Astrocyte (in vitro differentiated cells and primary cell): ENCODE results near the gene NNAT. TPM values are rescaled to one million over a fixed set of nuclear protein-coding genes. Genes with fewer than 3 reads are reported as not detected.
A peak's percentile ranks its signal among the peaks of the same experiment; 100 is the strongest.
"Not testable (repeated sequence)": the region's sequence is repeated elsewhere in the genome, so short reads cannot be mapped to it uniquely, and the experiment has no call there.

Experiments
- DNase-seq: peaks from one replicate; pipeline ENCODE4 v3.0.0-alpha.2; 2010; ENCODE audit warnings: low read depth
- FAIRE-seq: peaks from 2 replicates; lab custom pipeline; 2011; peaks lifted over from hg19 to GRCh38; lab: Jason Lieb, UNC
- H2AFZ ChIP-seq: 2 replicates; pipeline ENCODE4 v1.6.0; 2012; ENCODE audit warnings: low read depth, low read length, inconsistent platforms
- H3K27ac ChIP-seq: 2 replicates; pipeline ENCODE4 v1.5.1; 2011; ENCODE audit warnings: low read depth, low read length, inconsistent platforms
- H3K27me3 ChIP-seq: 2 replicates; pipeline ENCODE4 v1.6.0; 2011; ENCODE audit warnings: low read length, inconsistent platforms; ENCODE audit not compliant: insufficient read depth
- H3K36me3 ChIP-seq: 2 replicates; pipeline ENCODE4 v1.5.1; 2011; ENCODE audit warnings: low read length, inconsistent platforms; ENCODE audit not compliant: insufficient read depth
- H3K4me1 ChIP-seq: 2 replicates; pipeline ENCODE4 v1.5.1; 2011; ENCODE audit warnings: low read length, inconsistent platforms; ENCODE audit not compliant: insufficient read depth
- H3K4me2 ChIP-seq: 2 replicates; pipeline ENCODE4 v1.6.0; 2012; ENCODE audit warnings: low read length, inconsistent platforms
- H3K4me3 ChIP-seq: 2 replicates; pipeline ENCODE4 v1.5.1; 2011; ENCODE audit warnings: low read depth, mild to moderate bottlenecking, low read length, inconsistent platforms; ENCODE audit not compliant: insufficient read depth
- H3K79me2 ChIP-seq: 2 replicates; pipeline ENCODE4 v1.6.0; 2012; ENCODE audit warnings: mild to moderate bottlenecking, low read length, inconsistent platforms; ENCODE audit not compliant: insufficient read depth
- H3K9ac ChIP-seq: 2 replicates; pipeline ENCODE4 v1.6.0; 2012; ENCODE audit warnings: mild to moderate bottlenecking, low read length, inconsistent platforms
- H3K9me3 ChIP-seq: 2 replicates; pipeline ENCODE4 v1.5.1; 2012; ENCODE audit warnings: low read depth, mild to moderate bottlenecking, low read length, inconsistent platforms; ENCODE audit not compliant: insufficient read depth
- H4K20me1 ChIP-seq: 2 replicates; pipeline ENCODE4 v1.6.0; 2012; ENCODE audit warnings: low read length, inconsistent platforms; ENCODE audit not compliant: insufficient read depth
- H3K27ac Mint-ChIP-seq: one replicate; pipeline ENCODE4 v1.8.0; 2021; ENCODE audit warnings: mild to moderate bottlenecking, mixed read lengths; ENCODE audit not compliant: unreplicated experiment
- H3K27me3 Mint-ChIP-seq: one replicate; pipeline ENCODE4 v1.8.0; 2021; ENCODE audit warnings: low read depth, mixed read lengths; ENCODE audit not compliant: unreplicated experiment
- H3K36me3 Mint-ChIP-seq: one replicate; pipeline ENCODE4 v1.8.0; 2021; ENCODE audit warnings: low read depth, mixed read lengths; ENCODE audit not compliant: unreplicated experiment
- H3K4me1 Mint-ChIP-seq: one replicate; pipeline ENCODE4 v1.8.0; 2021; ENCODE audit warnings: low read depth, mixed read lengths; ENCODE audit not compliant: unreplicated experiment
- H3K4me3 Mint-ChIP-seq: one replicate; pipeline ENCODE4 v1.8.0; 2021; ENCODE audit warnings: mild to moderate bottlenecking, moderate library complexity, mixed read lengths; ENCODE audit not compliant: unreplicated experiment
- H3K9me3 Mint-ChIP-seq: one replicate; pipeline ENCODE4 v1.8.0; 2021; ENCODE audit warnings: mild to moderate bottlenecking, mixed read lengths; ENCODE audit not compliant: unreplicated experiment
- EZH2 ChIP-seq: IDR thresholded peaks from 2 replicates; pipeline ENCODE4 v1.6.1; 2012; ENCODE audit warnings: mild to moderate bottlenecking, low read length, inconsistent platforms; ENCODE audit not compliant: insufficient read depth
- total RNA-seq: library from RNA; stranded (reverse); gene quantifications from 2 replicates; pipeline ENCODE4 v1.2.1, GENCODE V29; 2021
- TF ChIP-seq, protein P1 (sequence below): IDR thresholded peaks from 2 replicates; pipeline ENCODE4 v1.5.1; 2011; ENCODE audit warnings: low read depth, mild to moderate bottlenecking, inconsistent platforms, low read length, moderate library complexity; ENCODE audit not compliant: insufficient read depth

NNAT gene
- total RNA-seq, 1 donor from 2014 or later = 3.6 TPM

DNA sequence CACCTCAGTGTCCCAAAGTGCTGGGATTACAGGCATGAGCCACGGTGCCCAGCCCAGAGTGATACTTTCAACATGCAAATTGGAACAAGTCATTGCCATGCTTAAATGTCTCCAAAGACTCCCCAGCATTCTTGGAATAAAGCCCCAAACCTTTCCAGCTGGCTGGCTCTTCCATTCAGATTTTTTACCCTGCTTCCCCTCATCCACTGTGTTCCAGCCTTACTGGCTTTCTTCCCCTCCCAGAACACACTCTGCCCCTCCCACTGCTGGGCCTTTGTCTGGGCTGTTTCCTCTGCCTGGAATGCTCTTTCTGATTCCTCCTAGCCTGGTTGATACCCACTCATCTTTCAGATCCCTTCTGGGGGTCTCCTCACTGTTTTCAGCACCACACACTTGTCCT lies 40.1 kb upstream of the NNAT start:
- H3K36me3 Mint-ChIP-seq = peaks cover 6% of the 10 kb centered on the region
- H3K27ac Mint-ChIP-seq = peak overlapping the region; percentile 10
- Histone ChIP-seq H3K4me1 (no peaks in the 10 kb centered on the region), H4K20me1 (no peaks in the 10 kb centered on the region), H3K27ac (no peak overlapping the region), H3K36me3 (no peaks in the 10 kb centered on the region), H3K9ac (no peak overlapping the region), H3K27me3 (peaks cover 23% of the 10 kb centered on the region), H3K9me3 (no peaks in the 10 kb centered on the region), H2AFZ (no peak overlapping the region), H3K4me3 (no peak overlapping the region), H3K79me2 (no peaks in the 10 kb centered on the region), H3K4me2 (no peak overlapping the region)
- peaks cover 4% of the 10 kb centered on the region for H3K4me1 Mint-ChIP-seq
- TF ChIP-seq EZH2 = no peak
- TF ChIP-seq, protein P1, sequence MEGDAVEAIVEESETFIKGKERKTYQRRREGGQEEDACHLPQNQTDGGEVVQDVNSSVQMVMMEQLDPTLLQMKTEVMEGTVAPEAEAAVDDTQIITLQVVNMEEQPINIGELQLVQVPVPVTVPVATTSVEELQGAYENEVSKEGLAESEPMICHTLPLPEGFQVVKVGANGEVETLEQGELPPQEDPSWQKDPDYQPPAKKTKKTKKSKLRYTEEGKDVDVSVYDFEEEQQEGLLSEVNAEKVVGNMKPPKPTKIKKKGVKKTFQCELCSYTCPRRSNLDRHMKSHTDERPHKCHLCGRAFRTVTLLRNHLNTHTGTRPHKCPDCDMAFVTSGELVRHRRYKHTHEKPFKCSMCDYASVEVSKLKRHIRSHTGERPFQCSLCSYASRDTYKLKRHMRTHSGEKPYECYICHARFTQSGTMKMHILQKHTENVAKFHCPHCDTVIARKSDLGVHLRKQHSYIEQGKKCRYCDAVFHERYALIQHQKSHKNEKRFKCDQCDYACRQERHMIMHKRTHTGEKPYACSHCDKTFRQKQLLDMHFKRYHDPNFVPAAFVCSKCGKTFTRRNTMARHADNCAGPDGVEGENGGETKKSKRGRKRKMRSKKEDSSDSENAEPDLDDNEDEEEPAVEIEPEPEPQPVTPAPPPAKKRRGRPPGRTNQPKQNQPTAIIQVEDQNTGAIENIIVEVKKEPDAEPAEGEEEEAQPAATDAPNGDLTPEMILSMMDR = no peak
- no peak for DNase-seq
- H3K27me3 Mint-ChIP-seq = peaks cover 34% of the 10 kb centered on the region
- no peak for FAIRE-seq
- peaks cover 17% of the 10 kb centered on the region for H3K9me3 Mint-ChIP-seq
- no peak overlapping the region for H3K4me3 Mint-ChIP-seq

DNA sequence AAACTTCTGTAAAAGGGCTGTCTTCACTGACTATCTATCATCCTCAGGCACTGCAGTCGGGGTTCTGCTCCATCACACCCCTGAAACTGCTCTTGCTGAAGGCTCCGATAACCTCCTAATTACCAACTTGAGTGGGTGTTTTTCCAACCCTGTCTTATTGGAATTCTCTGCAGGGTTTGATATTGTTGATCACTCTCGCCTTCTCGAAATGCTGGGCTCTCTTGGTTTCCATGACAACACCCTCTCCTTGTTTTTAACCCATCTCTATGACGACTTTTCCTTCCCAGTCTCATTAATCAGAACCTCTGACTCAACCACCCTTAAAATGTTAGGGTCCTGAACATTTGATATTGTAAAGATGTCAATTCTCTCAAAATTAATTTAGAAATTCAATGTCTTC lies 39.4 kb upstream of the NNAT start:
- peaks cover 33% of the 10 kb centered on the region for H3K27me3 Mint-ChIP-seq
- peaks cover 4% of the 10 kb centered on the region for H3K4me1 Mint-ChIP-seq
- H3K9me3 ChIP-seq = no peaks in the 10 kb centered on the region
- H3K27me3 ChIP-seq = peaks cover 22% of the 10 kb centered on the region
- peaks cover 7% of the 10 kb centered on the region for H3K36me3 Mint-ChIP-seq
- H3K9me3 Mint-ChIP-seq = peaks cover 17% of the 10 kb centered on the region
- no peaks in the 10 kb centered on the region for H3K4me1 ChIP-seq
- no peak overlapping the region for H3K4me3 ChIP-seq
- H3K27ac ChIP-seq = no peak overlapping the region
- H3K79me2 ChIP-seq = no peaks in the 10 kb centered on the region
- no peak overlapping the region for H3K9ac ChIP-seq
- H2AFZ ChIP-seq = no peak overlapping the region
- no peak overlapping the region for H3K4me2 ChIP-seq
- no peak overlapping the region for H3K4me3 Mint-ChIP-seq
- no peaks in the 10 kb centered on the region for H3K36me3 ChIP-seq
- FAIRE-seq = no peak
- no peaks in the 10 kb centered on the region for H4K20me1 ChIP-seq
- TF ChIP-seq EZH2 = no peak
- TF ChIP-seq, protein P1 = no peak
- DNase-seq = no peak
- H3K27ac Mint-ChIP-seq = no peak overlapping the region

DNA sequence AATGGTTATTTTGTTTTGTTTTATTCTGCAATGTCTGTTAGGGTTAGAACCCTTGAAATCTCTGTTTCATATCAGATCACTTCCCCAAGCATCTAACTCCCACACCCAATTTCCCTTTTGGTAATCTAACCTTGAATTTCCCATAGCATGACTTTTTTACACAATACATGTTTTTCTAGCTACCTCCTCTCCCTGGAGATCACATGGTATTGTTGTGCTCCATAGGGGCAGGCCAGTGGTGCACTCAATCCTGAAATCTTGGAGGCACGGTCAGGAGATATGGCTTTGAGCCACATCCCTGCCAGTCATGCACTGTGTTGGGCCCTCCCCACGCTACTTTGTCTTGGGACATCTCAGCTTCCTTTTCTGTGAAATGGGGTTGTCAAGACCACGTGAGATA lies 36.7 kb upstream of the NNAT start:
- FAIRE-seq = no peak
- H4K20me1 ChIP-seq = no peaks in the 10 kb centered on the region
- H3K9me3 ChIP-seq = no peaks in the 10 kb centered on the region
- H3K4me1 ChIP-seq = no peaks in the 10 kb centered on the region
- H3K27ac ChIP-seq = no peak overlapping the region
- no peaks in the 10 kb centered on the region for H3K79me2 ChIP-seq
- H3K36me3 ChIP-seq = no peaks in the 10 kb centered on the region
- H3K4me3 ChIP-seq = no peak overlapping the region
- TF ChIP-seq, protein P1 = no peak
- TF ChIP-seq EZH2 = no peak
- peaks cover 10% of the 10 kb centered on the region for H3K27me3 ChIP-seq
- DNase-seq = no peak
- H3K4me3 Mint-ChIP-seq = no peak overlapping the region
- H3K27me3 Mint-ChIP-seq = peaks cover 28% of the 10 kb centered on the region
- peaks cover 15% of the 10 kb centered on the region for H3K9me3 Mint-ChIP-seq
- peaks cover 10% of the 10 kb centered on the region for H3K36me3 Mint-ChIP-seq
- peaks cover 4% of the 10 kb centered on the region for H3K4me1 Mint-ChIP-seq
- no peak overlapping the region for H2AFZ ChIP-seq
- no peak overlapping the region for H3K4me2 ChIP-seq
- no peak overlapping the region for H3K9ac ChIP-seq
- H3K27ac Mint-ChIP-seq = no peak overlapping the region

DNA sequence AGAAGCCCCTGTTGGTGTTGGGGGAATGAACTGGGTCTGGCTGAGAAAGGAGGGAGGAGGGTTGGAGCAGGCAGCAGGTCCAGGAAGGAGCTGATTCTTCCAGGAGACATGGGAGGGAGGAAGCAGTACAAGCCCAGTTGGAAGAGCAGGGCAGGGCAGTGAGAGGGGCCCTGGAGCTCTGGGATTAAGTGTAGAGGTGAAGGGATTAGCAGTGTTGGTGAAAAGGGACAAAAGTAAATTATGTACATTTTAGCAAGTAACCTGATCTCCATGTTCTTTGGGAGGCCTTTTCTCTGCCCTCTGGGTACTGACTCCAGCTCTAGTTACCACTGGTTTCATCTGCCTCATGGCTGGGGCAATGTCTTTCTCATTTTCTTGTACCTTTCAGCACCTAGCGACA lies 34.8 kb upstream of the NNAT start:
- H3K27ac ChIP-seq, H3K4me2 ChIP-seq, FAIRE-seq, H3K27me3 ChIP-seq, H3K9me3 ChIP-seq, H3K36me3 Mint-ChIP-seq, H3K4me1 Mint-ChIP-seq, H3K79me2 ChIP-seq, H2AFZ ChIP-seq, H3K36me3 ChIP-seq, H3K4me3 Mint-ChIP-seq, H3K4me3 ChIP-seq, H3K9ac ChIP-seq, DNase-seq, H3K4me1 ChIP-seq, H4K20me1 ChIP-seq, H3K27ac Mint-ChIP-seq: not testable (repeated sequence)
- peaks cover 24% of the 10 kb centered on the region for H3K27me3 Mint-ChIP-seq
- H3K9me3 Mint-ChIP-seq = peaks cover 13% of the 10 kb centered on the region
